Measurements from ENCODE around the gene SLC35F3. TPM values are rescaled to one million over a fixed set of nuclear protein-coding genes. Genes with fewer than 3 reads are reported as not detected.

The SLC35F3 gene
- polyA plus RNA-seq, 1 of the 3 experiments (the other 2 are of a cell fraction): 0.87 TPM

DNA sequence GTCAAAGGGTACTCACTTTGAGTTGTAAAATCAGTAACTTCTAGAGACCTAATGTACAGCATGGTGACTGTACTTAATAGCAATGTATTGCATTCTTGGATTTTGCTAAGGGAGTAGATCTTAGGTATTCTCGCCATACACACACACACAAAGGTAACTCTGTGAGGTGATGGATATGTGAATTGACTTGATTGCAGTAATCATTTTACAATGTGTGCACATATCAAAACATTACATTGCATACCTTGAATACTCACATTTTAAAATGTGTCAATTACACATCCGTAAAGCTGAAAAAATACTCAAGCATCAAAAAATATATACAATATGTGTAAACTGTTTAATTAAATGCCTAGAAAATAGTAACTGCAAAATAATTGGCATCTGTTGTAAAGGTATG lies 86.0 kb downstream of the SLC35F3 start (continued):
- no peak for TF ChIP-seq MXI1 (IDR thresholded peaks at IDR 0.05; ENCODE audit: low read depth, low read length)
- no peak for TF ChIP-seq RFX5 (IDR thresholded peaks at IDR 0.05; ENCODE audit: low read length)

- H3K4me1 ChIP-seq (ENCODE audit: control insufficient read depth in 1 of 2, insufficient read depth in 2 of 2, low read depth in 1 of 2, low read length in 1 of 2): no peaks in the 10 kb centered on the region; a peak in 1 of 4 replicates
- no peak overlapping the region for H3K4me3 ChIP-seq (ENCODE audit: low read depth in 2 of 2, low read length in 1 of 2)
- ChIA-PET CTCF (no interaction called here), POLR2A (no interaction called here)
- H3K9me3 ChIP-seq: no peaks in the 10 kb centered on the region
- no peaks in the 10 kb centered on the region for H4K20me1 ChIP-seq (ENCODE audit: insufficient read depth)
- TF ChIP-seq NRF1 (IDR thresholded peaks at IDR 0.05; ENCODE audit: low read depth, low read length) (no peak), FOXM1 (IDR thresholded peaks at IDR 0.05; ENCODE audit: low read depth) (no peak), SIN3A (IDR thresholded peaks at IDR 0.05; ENCODE audit: borderline replicate concordance, low read depth, low read length) (no peak), RFX5 (IDR thresholded peaks at IDR 0.05; ENCODE audit: low read length) (no peak), TCF12 (IDR thresholded peaks at IDR 0.05) (no peak), TEAD4 (IDR thresholded peaks at IDR 0.05; ENCODE audit: borderline replicate concordance, insufficient read depth) (no peak), YY1 (IDR thresholded peaks at IDR 0.05; ENCODE audit: low read depth) (no peak), NFIC (IDR thresholded peaks at IDR 0.05; ENCODE audit: borderline replicate concordance) (no peak), FOSL2 (IDR thresholded peaks at IDR 0.05; ENCODE audit: borderline replicate concordance, low read depth) (no peak), RXRA (IDR thresholded peaks at IDR 0.05; ENCODE audit: borderline replicate concordance, low read depth) (no peak), JUND (IDR thresholded peaks at IDR 0.05) (no peak), TAF1 (IDR thresholded peaks at IDR 0.05; ENCODE audit: borderline replicate concordance, low read depth, low read length) (no peak), GABPA (IDR thresholded peaks at IDR 0.05; ENCODE audit: low read depth) (no peak), RCOR1 (IDR thresholded peaks at IDR 0.05; ENCODE audit: low read length) (no peak)
- TF ChIP-seq, protein P1, sequence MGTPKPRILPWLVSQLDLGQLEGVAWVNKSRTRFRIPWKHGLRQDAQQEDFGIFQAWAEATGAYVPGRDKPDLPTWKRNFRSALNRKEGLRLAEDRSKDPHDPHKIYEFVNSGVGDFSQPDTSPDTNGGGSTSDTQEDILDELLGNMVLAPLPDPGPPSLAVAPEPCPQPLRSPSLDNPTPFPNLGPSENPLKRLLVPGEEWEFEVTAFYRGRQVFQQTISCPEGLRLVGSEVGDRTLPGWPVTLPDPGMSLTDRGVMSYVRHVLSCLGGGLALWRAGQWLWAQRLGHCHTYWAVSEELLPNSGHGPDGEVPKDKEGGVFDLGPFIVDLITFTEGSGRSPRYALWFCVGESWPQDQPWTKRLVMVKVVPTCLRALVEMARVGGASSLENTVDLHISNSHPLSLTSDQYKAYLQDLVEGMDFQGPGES (IDR thresholded peaks at IDR 0.05; ENCODE audit: low read depth, low read length): no peak
- TF ChIP-seq, protein P2, sequence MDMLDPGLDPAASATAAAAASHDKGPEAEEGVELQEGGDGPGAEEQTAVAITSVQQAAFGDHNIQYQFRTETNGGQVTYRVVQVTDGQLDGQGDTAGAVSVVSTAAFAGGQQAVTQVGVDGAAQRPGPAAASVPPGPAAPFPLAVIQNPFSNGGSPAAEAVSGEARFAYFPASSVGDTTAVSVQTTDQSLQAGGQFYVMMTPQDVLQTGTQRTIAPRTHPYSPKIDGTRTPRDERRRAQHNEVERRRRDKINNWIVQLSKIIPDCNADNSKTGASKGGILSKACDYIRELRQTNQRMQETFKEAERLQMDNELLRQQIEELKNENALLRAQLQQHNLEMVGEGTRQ (IDR thresholded peaks at IDR 0.05; ENCODE audit: borderline replicate concordance, low read depth, low read length): no peak
- TF ChIP-seq, protein P3, sequence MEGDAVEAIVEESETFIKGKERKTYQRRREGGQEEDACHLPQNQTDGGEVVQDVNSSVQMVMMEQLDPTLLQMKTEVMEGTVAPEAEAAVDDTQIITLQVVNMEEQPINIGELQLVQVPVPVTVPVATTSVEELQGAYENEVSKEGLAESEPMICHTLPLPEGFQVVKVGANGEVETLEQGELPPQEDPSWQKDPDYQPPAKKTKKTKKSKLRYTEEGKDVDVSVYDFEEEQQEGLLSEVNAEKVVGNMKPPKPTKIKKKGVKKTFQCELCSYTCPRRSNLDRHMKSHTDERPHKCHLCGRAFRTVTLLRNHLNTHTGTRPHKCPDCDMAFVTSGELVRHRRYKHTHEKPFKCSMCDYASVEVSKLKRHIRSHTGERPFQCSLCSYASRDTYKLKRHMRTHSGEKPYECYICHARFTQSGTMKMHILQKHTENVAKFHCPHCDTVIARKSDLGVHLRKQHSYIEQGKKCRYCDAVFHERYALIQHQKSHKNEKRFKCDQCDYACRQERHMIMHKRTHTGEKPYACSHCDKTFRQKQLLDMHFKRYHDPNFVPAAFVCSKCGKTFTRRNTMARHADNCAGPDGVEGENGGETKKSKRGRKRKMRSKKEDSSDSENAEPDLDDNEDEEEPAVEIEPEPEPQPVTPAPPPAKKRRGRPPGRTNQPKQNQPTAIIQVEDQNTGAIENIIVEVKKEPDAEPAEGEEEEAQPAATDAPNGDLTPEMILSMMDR (IDR thresholded peaks at IDR 0.05): no peak
- TF ChIP-seq, protein P4, sequence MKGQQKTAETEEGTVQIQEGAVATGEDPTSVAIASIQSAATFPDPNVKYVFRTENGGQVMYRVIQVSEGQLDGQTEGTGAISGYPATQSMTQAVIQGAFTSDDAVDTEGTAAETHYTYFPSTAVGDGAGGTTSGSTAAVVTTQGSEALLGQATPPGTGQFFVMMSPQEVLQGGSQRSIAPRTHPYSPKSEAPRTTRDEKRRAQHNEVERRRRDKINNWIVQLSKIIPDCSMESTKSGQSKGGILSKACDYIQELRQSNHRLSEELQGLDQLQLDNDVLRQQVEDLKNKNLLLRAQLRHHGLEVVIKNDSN (IDR thresholded peaks at IDR 0.05; ENCODE audit: borderline replicate concordance, low read depth): no peak
- no peaks in the 10 kb centered on the region for H3K9me2 ChIP-seq
- WGBS (ENCODE audit: low lambda C conversion rate): 25% methylated on average over 6 of the region's 6 CpGs
- no peaks in the 10 kb centered on the region for H3F3A ChIP-seq (replicated peaks; ENCODE audit: insufficient read depth)
- H2AFZ ChIP-seq (ENCODE audit: low read depth): no peak overlapping the region
- no peak overlapping the region for H3K9ac ChIP-seq
- no peak overlapping the region for H3K27ac ChIP-seq (ENCODE audit: low read depth in 2 of 2, low read length in 1 of 2)
- no peaks in the 10 kb centered on the region for H3K79me2 ChIP-seq (ENCODE audit: insufficient read depth)
- H3K4me2 ChIP-seq: no peak overlapping the region
- H3K27me3 ChIP-seq (ENCODE audit: insufficient read depth): no peaks in the 10 kb centered on the region
- no peaks in the 10 kb centered on the region for H3K36me3 ChIP-seq (replicated peaks in 1 of 2; ENCODE audit: control insufficient read depth in 1 of 2, insufficient read depth in 2 of 2, low read length in 1 of 2)
- no peak for DNase-seq
Observed at GRCh38 chr1:233993651-233994050, 89.2 kb downstream of the SLC35F3 start.

Measured in SK-N-SH (cell line).